Measurements from ENCODE around the gene IL22RA2.

GRCh38 chr6:137216875-137217553 lies 43.6 kb upstream of the IL22RA2 start:
- TF ChIP-seq CTCF (IDR thresholded peaks at IDR 0.05; ENCODE audit: borderline replicate concordance, extremely low read depth, low read length, poor library complexity, severe bottlenecking) (no peak), EZH2 (IDR thresholded peaks at IDR 0.05; ENCODE audit: borderline replicate concordance, low read depth, low read length, severe bottlenecking) (no peak)
